OCI-LY1 (cell line): Measurements from ENCODE around the gene SLC7A7.

Experiments
- H2AFZ ChIP-seq: fragments of 200-600 bp; sonication (generic), shearing (Covaris generic); 2 replicates; pipeline ENCODE4 v1.6.0; 2014; ENCODE audit warnings: antibody characterized with exemption, mild to moderate bottlenecking, low read length
- H3F3A ChIP-seq: fragments of 200-600 bp; sonication (generic), shearing (Covaris generic); 2 replicates; pipeline ENCODE4 v1.6.0; 2014; ENCODE audit warnings: mild to moderate bottlenecking, antibody characterized with exemption, low read length, moderate library complexity; ENCODE audit not compliant: insufficient read depth
- H3K27ac ChIP-seq: fragments of 200-600 bp; sonication (generic); 2 replicates; pipeline ENCODE4 v1.5.1; 2014; ENCODE audit warnings: low read length, mixed run types, mild to moderate bottlenecking, low read depth; ENCODE audit not compliant: poor library complexity, severe bottlenecking
- H3K27me3 ChIP-seq: fragments of 200-600 bp; sonication (generic); 2 replicates; pipeline ENCODE4 v1.6.0; 2014; ENCODE audit warnings: antibody characterized with exemption, mild to moderate bottlenecking, low read length, moderate library complexity; ENCODE audit not compliant: insufficient read depth
- H3K36me3 ChIP-seq: fragments of 200-600 bp; sonication (generic); 2 replicates; pipeline ENCODE4 v1.6.1; 2014; ENCODE audit warnings: mild to moderate bottlenecking, antibody characterized with exemption, low read length, moderate library complexity, mixed read lengths; ENCODE audit not compliant: insufficient read depth
- H3K4me1 ChIP-seq: fragments of 200-600 bp; sonication (generic); 2 replicates; pipeline ENCODE4 v1.5.1; 2014; ENCODE audit warnings: mild to moderate bottlenecking, low read length, moderate library complexity; ENCODE audit not compliant: insufficient read depth, severe bottlenecking
- H3K4me2 ChIP-seq: fragments of 200-600 bp; sonication (generic), shearing (Covaris generic); 2 replicates; pipeline ENCODE4 v1.6.1; 2014; ENCODE audit warnings: low read length
- H3K4me3 ChIP-seq: fragments of 200-600 bp; sonication (generic); 2 replicates; pipeline ENCODE4 v1.5.1; 2014; ENCODE audit warnings: low read length, low read depth, mild to moderate bottlenecking, mixed read lengths; ENCODE audit not compliant: poor library complexity, severe bottlenecking
- H3K79me2 ChIP-seq: fragments of 200-600 bp; shearing (Covaris generic); 2 replicates; pipeline ENCODE4 v1.6.1; 2016; ENCODE audit warnings: mixed run types, low read length, mixed read lengths; ENCODE audit not compliant: insufficient read depth
- H3K9ac ChIP-seq: fragments of 200-600 bp; sonication (generic), shearing (Covaris generic); 2 replicates; pipeline ENCODE4 v1.6.1; 2014; ENCODE audit warnings: mild to moderate bottlenecking, low read length, mixed read lengths
- H3K9me2 ChIP-seq: fragments of 200-600 bp; sonication (generic), shearing (Covaris generic); 2 replicates; pipeline ENCODE4 v1.6.1; 2014; ENCODE audit warnings: low read depth, mild to moderate bottlenecking, low read length, mixed read lengths
- H3K9me3 ChIP-seq: fragments of 200-600 bp; shearing (Covaris generic); 2 replicates; pipeline ENCODE4 v1.6.1; 2014; ENCODE audit warnings: low read length, mixed read lengths
- H4K20me1 ChIP-seq: fragments of 200-600 bp; sonication (generic), shearing (Covaris generic); 2 replicates; pipeline ENCODE4 v1.6.0; 2016; ENCODE audit warnings: mild to moderate bottlenecking, low read length; ENCODE audit not compliant: insufficient read depth
- EZH2 ChIP-seq: fragments of 200-600 bp; sonication (generic), shearing (Covaris generic); IDR thresholded peaks from 2 replicates; pipeline ENCODE4 v1.8.0; 2017; ENCODE audit warnings: borderline replicate concordance, mixed run types, mild to moderate bottlenecking, antibody characterized with exemption, low read length, moderate library complexity, mixed read lengths
- TF ChIP-seq, protein P1 (sequence below): fragments of 200-600 bp; sonication (generic), shearing (Covaris generic); IDR thresholded peaks from 2 replicates; pipeline ENCODE4 v1.5.1; 2017; ENCODE audit warnings: mild to moderate bottlenecking, antibody characterized with exemption, low read length, moderate library complexity, mixed read lengths

SLC7A7 gene

DNA sequence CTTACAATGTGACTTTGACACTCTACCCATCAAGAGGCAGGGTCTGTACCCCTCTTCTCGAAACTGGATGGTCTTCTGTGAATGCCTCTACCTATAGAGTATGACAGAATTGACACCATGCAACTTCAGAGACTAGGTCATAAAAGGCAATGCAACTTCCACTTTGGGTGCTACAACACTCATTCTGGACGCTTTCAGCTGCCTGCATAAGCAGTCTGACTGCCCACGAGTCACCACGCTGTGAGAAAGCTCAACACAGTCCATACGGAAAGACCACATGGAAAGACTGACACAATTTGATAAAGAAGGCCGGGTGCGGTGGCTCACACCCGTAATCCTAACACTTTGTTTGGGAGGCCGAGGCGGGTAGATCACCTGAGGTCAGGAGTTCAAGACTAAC, 14.9 kb downstream of the SLC7A7 start:
- Histone ChIP-seq H3K79me2 (no peaks in the 10 kb centered on the region), H3K4me1 (peaks cover 30% of the 10 kb centered on the region), H2AFZ (no peak overlapping the region), H3K4me2 (no peak overlapping the region), H3K36me3 (peaks cover 8% of the 10 kb centered on the region; the same call in 1 of the 2 replicates), H3K27ac (no peak overlapping the region), H3K9me3 (peaks cover 4% of the 10 kb centered on the region; the same call in 1 of the 2 replicates), H3K9me2 (no peaks in the 10 kb centered on the region), H3K9ac (no peak overlapping the region), H4K20me1 (no peaks in the 10 kb centered on the region), H3K27me3 (no peaks in the 10 kb centered on the region), H3K4me3 (no peak overlapping the region), H3F3A (no peaks in the 10 kb centered on the region)
- TF ChIP-seq EZH2 = no peak
- TF ChIP-seq, protein P1, sequence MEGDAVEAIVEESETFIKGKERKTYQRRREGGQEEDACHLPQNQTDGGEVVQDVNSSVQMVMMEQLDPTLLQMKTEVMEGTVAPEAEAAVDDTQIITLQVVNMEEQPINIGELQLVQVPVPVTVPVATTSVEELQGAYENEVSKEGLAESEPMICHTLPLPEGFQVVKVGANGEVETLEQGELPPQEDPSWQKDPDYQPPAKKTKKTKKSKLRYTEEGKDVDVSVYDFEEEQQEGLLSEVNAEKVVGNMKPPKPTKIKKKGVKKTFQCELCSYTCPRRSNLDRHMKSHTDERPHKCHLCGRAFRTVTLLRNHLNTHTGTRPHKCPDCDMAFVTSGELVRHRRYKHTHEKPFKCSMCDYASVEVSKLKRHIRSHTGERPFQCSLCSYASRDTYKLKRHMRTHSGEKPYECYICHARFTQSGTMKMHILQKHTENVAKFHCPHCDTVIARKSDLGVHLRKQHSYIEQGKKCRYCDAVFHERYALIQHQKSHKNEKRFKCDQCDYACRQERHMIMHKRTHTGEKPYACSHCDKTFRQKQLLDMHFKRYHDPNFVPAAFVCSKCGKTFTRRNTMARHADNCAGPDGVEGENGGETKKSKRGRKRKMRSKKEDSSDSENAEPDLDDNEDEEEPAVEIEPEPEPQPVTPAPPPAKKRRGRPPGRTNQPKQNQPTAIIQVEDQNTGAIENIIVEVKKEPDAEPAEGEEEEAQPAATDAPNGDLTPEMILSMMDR = no peak

DNA sequence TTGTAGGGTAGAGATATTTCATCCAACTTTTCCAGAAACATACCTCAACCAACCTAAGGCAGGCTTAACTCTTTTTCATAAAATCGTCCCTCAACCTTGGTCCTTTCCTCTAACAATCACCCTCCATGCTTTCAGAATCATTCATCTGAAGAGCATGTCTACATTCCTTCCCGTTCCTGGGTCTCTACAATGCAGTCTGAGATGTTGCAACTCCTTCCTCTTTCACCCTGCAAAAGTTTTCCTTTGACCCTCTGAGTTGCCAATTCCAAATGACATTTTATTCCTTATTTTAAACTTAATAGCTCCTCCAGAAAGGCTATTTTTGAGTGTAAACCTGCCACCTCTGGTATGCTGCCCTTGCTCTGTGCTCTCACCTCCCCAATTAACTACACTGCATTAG, 16.7 kb downstream of the SLC7A7 start:
- TF ChIP-seq EZH2 = no peak
- TF ChIP-seq, protein P1 = no peak
- Histone ChIP-seq H3K9me3 (peaks cover 4% of the 10 kb centered on the region; the same call in 1 of the 2 replicates), H3K36me3 (peaks cover 8% of the 10 kb centered on the region; the same call in 1 of the 2 replicates)

DNA sequence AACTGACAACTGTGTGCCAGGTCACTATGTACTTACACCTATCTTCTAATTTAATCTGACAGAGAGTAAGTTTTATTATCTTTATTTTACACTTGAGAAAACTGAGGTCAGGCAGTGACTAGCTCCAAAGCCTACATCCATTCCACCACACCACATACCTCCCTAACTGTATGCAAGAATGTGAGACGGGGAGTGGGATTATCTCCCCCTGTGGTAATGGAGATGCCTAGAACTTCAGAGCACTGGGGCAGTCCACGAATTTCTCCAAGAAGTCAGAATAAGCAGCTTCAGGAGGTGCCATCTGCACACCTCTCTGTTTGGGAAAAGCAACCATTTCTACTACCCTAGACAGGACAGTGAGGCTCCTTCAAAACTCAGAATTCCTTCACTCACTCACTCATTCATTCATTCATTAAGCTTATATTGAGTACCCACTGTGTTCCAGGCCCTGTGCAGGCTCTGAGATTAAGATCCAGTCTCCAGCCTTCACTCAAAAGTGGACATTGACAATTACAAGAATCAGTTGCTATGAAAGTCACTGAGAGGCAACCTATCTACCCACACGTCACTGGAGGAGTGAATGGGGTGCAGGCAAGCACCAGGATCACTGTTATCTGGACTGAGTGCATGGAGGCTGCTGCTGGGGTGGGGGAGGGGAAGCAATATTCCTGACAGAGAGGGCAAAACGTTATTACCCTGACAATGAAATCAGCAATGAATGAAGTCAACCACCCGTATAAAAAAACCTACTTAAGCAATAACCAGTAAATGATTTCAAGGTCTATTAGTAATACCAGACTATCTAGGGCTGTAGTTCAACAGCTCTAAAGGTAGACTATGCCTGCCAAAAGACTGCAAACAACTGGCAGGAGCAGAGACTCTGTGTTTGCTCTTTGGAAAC, 18.0 kb downstream of the SLC7A7 start:
- no peak for TF ChIP-seq EZH2
- TF ChIP-seq, protein P1 = no peak
- Histone ChIP-seq H3K4me1 (peaks cover 25% of the 10 kb centered on the region), H3K9me3 (peaks cover 4% of the 10 kb centered on the region; the same call in 1 of the 2 replicates), H3K79me2 (no peaks in the 10 kb centered on the region), H3K9ac (no peak overlapping the region), H3K27ac (no peak overlapping the region), H3K27me3 (no peaks in the 10 kb centered on the region), H3K36me3 (peaks cover 8% of the 10 kb centered on the region; the same call in 1 of the 2 replicates), H3K4me2 (no peak overlapping the region), H3F3A (no peaks in the 10 kb centered on the region), H2AFZ (no peak overlapping the region), H3K4me3 (no peak overlapping the region), H3K9me2 (no peaks in the 10 kb centered on the region), H4K20me1 (no peaks in the 10 kb centered on the region)

More for the DNA sequence above, 16.7 kb downstream of the SLC7A7 start:
- no peaks in the 10 kb centered on the region for H3K27me3 ChIP-seq
- H3K4me3 ChIP-seq = no peak overlapping the region
- H2AFZ ChIP-seq = no peak overlapping the region
- no peak overlapping the region for H3K27ac ChIP-seq
- H3K79me2 ChIP-seq = no peaks in the 10 kb centered on the region
- H3F3A ChIP-seq = no peaks in the 10 kb centered on the region
- no peaks in the 10 kb centered on the region for H3K9me2 ChIP-seq
- H3K4me1 ChIP-seq = peaks cover 33% of the 10 kb centered on the region
- H4K20me1 ChIP-seq = no peaks in the 10 kb centered on the region
- H3K4me2 ChIP-seq = no peak overlapping the region
- no peak overlapping the region for H3K9ac ChIP-seq
